MM.1S (cell line): ENCODE data around the gene CR1.

Source experiments
- CTCF ChIP-seq: fragments of 300-600 bp; sonication (generic); IDR thresholded peaks from 2 replicates; pipeline ENCODE4 v1.5.1; 2016; ENCODE audit warnings: antibody characterized with exemption, low read length, mixed read lengths
- EZH2 ChIP-seq: fragments of 300-600 bp; sonication (generic); optimal IDR thresholded peaks from 2 replicates; pipeline ENCODE3; 2017; ENCODE audit warnings: low read depth, mild to moderate bottlenecking, antibody characterized with exemption, low read length, mixed read lengths

- no peak for TF ChIP-seq CTCF
- TF ChIP-seq EZH2: no peak
Measured at GRCh38 chr1:207459008-207459407, 36.9 kb upstream of the CR1 start.
